ENCODE data around the gene MDC1. TPM values are rescaled to one million over a fixed set of nuclear protein-coding genes. Genes with fewer than 3 reads are reported as not detected.
A peak's percentile ranks its signal among the peaks of the same experiment; 100 is the strongest.

The MDC1 gene
- polyA plus RNA-seq, 3 donors, result 0.27 to 4.5 (median 0.34) TPM

DNA sequence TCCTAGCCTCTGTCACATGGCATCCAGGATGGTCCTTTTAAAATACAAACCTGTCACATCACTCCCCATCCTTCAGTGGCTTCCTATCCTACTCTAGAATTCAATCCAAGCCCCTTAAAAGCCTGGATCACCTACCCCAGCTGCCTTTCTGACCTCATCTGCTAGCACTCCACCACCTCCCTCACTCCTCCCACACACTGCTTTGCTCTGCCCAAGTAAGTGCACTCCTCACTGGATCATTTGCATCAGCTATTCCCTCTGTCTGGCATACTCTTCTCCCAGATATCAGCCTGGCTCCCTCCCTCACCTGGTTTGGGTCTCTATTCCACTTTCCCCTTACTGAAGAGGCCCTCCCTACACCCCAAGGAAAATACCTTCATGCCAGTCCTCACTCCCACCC, 59.6 kb downstream of the MDC1 start:
- H3K9ac ChIP-seq (ENCODE audit: insufficient read depth, low read length, poor library complexity, severe bottlenecking), result no peak overlapping the region
- no peak overlapping the region for H3K4me2 ChIP-seq (replicated peaks; ENCODE audit: extremely low read depth, low read length, poor library complexity, severe bottlenecking)
- H3K4me3 Mint-ChIP-seq, result no peak overlapping the region
- H3K27ac Mint-ChIP-seq, result peak overlapping the region in 5 of 7 donors; percentile 43 to 87 (median 66)
- H3K27me3 Mint-ChIP-seq (ENCODE audit: low read depth in 3 of 3), result peaks cover 0 to 1% (median 0%) of the 10 kb centered on the region in 3 donors
- peaks cover 87 to 96% of the 10 kb centered on the region in 2 donors for H3K36me3 ChIP-seq (replicated peaks in 1 of 2; ENCODE audit: control insufficient read depth in 1 of 2, insufficient read depth in 2 of 2, low read length in 2 of 2)
- H2AFZ ChIP-seq (ENCODE audit: insufficient read depth, low read depth, low read length, poor library complexity, severe bottlenecking), result no peak overlapping the region
- peaks cover 15% of the 10 kb centered on the region for H3K4me1 Mint-ChIP-seq
- H3K4me1 ChIP-seq (ENCODE audit: control insufficient read depth in 1 of 2, insufficient read depth in 2 of 2, low read length in 2 of 2), result peaks cover 13 to 16% of the 10 kb centered on the region in 2 donors
- no peak for DNase-seq
- H3K9me3 ChIP-seq (replicated peaks in 1 of 2; ENCODE audit: control insufficient read depth in 1 of 2, insufficient read depth in 1 of 2, low read length in 2 of 2), result no peaks in the 10 kb centered on the region
- TF ChIP-seq, protein P1, sequence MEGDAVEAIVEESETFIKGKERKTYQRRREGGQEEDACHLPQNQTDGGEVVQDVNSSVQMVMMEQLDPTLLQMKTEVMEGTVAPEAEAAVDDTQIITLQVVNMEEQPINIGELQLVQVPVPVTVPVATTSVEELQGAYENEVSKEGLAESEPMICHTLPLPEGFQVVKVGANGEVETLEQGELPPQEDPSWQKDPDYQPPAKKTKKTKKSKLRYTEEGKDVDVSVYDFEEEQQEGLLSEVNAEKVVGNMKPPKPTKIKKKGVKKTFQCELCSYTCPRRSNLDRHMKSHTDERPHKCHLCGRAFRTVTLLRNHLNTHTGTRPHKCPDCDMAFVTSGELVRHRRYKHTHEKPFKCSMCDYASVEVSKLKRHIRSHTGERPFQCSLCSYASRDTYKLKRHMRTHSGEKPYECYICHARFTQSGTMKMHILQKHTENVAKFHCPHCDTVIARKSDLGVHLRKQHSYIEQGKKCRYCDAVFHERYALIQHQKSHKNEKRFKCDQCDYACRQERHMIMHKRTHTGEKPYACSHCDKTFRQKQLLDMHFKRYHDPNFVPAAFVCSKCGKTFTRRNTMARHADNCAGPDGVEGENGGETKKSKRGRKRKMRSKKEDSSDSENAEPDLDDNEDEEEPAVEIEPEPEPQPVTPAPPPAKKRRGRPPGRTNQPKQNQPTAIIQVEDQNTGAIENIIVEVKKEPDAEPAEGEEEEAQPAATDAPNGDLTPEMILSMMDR (IDR thresholded peaks at IDR 0.05), result no peak
- no peak overlapping the region for H3K4me3 ChIP-seq (replicated peaks in 1 of 3; ENCODE audit: low read depth in 2 of 3, low read length in 3 of 3)
- peaks cover 13% of the 10 kb centered on the region for H4K20me1 ChIP-seq (ENCODE audit: insufficient read depth, low read length)
- H3K27me3 ChIP-seq (ENCODE audit: control insufficient read depth in 2 of 2, insufficient read depth in 2 of 2, low read length in 2 of 2), result no peaks in the 10 kb centered on the region
- H3K27ac ChIP-seq (ENCODE audit: low read depth in 1 of 2, low read length in 2 of 2), result peak overlapping the region in 1 of 2 donors; percentile 58
- no peaks in the 10 kb centered on the region for H3K9me3 Mint-ChIP-seq
- H3K36me3 Mint-ChIP-seq, result peaks cover 80 to 97% of the 10 kb centered on the region in 2 donors
- H3K79me2 ChIP-seq (ENCODE audit: insufficient read depth, low read length), result no peaks in the 10 kb centered on the region
- intact Hi-C loops (cut with micrococcal nuclease), result no loop called here

DNA sequence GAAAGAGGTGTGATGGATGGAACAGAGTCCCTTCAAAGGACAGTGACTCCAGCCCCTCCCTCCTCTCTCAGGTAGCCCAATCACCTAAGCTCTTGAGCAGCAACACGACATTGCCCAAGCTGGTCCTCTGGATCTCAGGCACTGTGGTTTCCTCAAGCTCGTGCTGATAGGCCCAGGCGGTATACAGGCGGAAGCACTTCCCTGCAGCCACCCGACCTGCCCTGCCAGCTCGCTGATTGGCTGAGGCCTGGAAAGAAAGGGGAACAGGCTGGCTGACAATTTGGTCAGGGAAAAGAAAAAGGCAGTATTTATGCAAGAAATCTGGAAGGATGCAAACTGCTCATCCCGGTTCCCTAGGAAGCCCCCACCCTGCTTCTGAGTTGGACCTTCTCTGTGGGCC, 60.6 kb downstream of the MDC1 start:
- Histone ChIP-seq H3K36me3 (replicated peaks in 1 of 2; ENCODE audit: control insufficient read depth in 1 of 2, insufficient read depth in 2 of 2, low read length in 2 of 2) (peaks cover 87 to 96% of the 10 kb centered on the region in 2 donors), H3K4me1 (ENCODE audit: control insufficient read depth in 1 of 2, insufficient read depth in 2 of 2, low read length in 2 of 2) (peaks cover 13 to 16% of the 10 kb centered on the region in 2 donors), H3K79me2 (ENCODE audit: insufficient read depth, low read length) (no peaks in the 10 kb centered on the region), H3K4me3 (replicated peaks in 1 of 3; ENCODE audit: low read depth in 2 of 3, low read length in 3 of 3) (no peak overlapping the region), H4K20me1 (ENCODE audit: insufficient read depth, low read length) (peaks cover 13% of the 10 kb centered on the region), H3K27me3 (ENCODE audit: control insufficient read depth in 2 of 2, insufficient read depth in 2 of 2, low read length in 2 of 2) (no peaks in the 10 kb centered on the region), H3K27ac (ENCODE audit: low read depth in 1 of 2, low read length in 2 of 2) (peak overlapping the region; percentile 15 to 58), H3K4me2 (replicated peaks; ENCODE audit: extremely low read depth, low read length, poor library complexity, severe bottlenecking) (no peak overlapping the region), H3K9me3 (replicated peaks in 1 of 2; ENCODE audit: control insufficient read depth in 1 of 2, insufficient read depth in 1 of 2, low read length in 2 of 2) (no peaks in the 10 kb centered on the region), H3K9ac (ENCODE audit: insufficient read depth, low read length, poor library complexity, severe bottlenecking) (no peak overlapping the region), H2AFZ (ENCODE audit: insufficient read depth, low read depth, low read length, poor library complexity, severe bottlenecking) (no peak overlapping the region)
- peak overlapping the region; percentile 13 to 87 (median 71) for H3K27ac Mint-ChIP-seq
- peaks cover 15% of the 10 kb centered on the region for H3K4me1 Mint-ChIP-seq
- no peaks in the 10 kb centered on the region for H3K9me3 Mint-ChIP-seq
- H3K27me3 Mint-ChIP-seq (ENCODE audit: low read depth in 3 of 3), result peaks cover 0 to 1% (median 0%) of the 10 kb centered on the region in 3 donors
- DNase-seq, result peak; percentile 58 to 81 (median 68)
- no peak overlapping the region for H3K4me3 Mint-ChIP-seq
- TF ChIP-seq, protein P1 (IDR thresholded peaks at IDR 0.05), result no peak
- H3K36me3 Mint-ChIP-seq, result peaks cover 79 to 97% of the 10 kb centered on the region in 2 donors
- intact Hi-C loops (cut with micrococcal nuclease), result no loop called here
- WGBS (ENCODE audit: insufficient coverage), result 17% methylated on average over 6 of the region's 7 CpGs
